Liver (tissue), 9 donors: Measurements from ENCODE around the gene ARNT2. TPM values are rescaled to one million over a fixed set of nuclear protein-coding genes. Genes with fewer than 3 reads are reported as not detected.

ENCODE experiments used
- DNase-seq: peaks from one replicate; pipeline ENCODE4 v3.0.0-alpha.2; 2017; ENCODE audit warnings: low spot score
- H3K27ac ChIP-seq, 2 donors: one replicate each; pipeline ENCODE4 v1.7.0; 2013; ENCODE audit warnings: inconsistent platforms in 2 of 2, low read length in 2 of 2, control low read depth in 1 of 2, low read depth in 1 of 2, mild to moderate bottlenecking in 1 of 2
- H3K27me3 ChIP-seq, 4 donors: one replicate each; pipeline versions ENCODE4 v1.6.1 to v1.7.0; 2013; ENCODE audit warnings: low read length in 3 of 4, inconsistent platforms in 1 of 4, mild to moderate bottlenecking in 1 of 4, moderate library complexity in 1 of 4; ENCODE audit not compliant: control insufficient read depth in 4 of 4, insufficient read depth in 4 of 4
- H3K36me3 ChIP-seq, 4 donors: one replicate each; pipeline versions ENCODE4 v1.6.1 to v1.7.0; 2013; ENCODE audit warnings: low read length in 3 of 4, mild to moderate bottlenecking in 3 of 4, low read depth in 1 of 4, moderate library complexity in 1 of 4; ENCODE audit not compliant: control insufficient read depth in 4 of 4, insufficient read depth in 3 of 4
- H3K4me1 ChIP-seq, 4 donors: one replicate each; pipeline versions ENCODE4 v1.6.1 to v1.7.0; 2013; ENCODE audit warnings: low read length in 3 of 4, mild to moderate bottlenecking in 3 of 4, moderate library complexity in 1 of 4; ENCODE audit not compliant: control insufficient read depth in 4 of 4, insufficient read depth in 4 of 4
- H3K4me3 ChIP-seq, 3 donors: one replicate each; pipeline versions ENCODE4 v1.6.1 to v1.7.0; 2013; ENCODE audit warnings: low read length in 3 of 3, control low read depth in 1 of 3, low read depth in 1 of 3, mild to moderate bottlenecking in 1 of 3
- H3K9ac ChIP-seq, 2 donors: one replicate each; pipeline ENCODE4 v1.7.0; 2013; ENCODE audit warnings: low read length in 2 of 2, mild to moderate bottlenecking in 2 of 2, moderate library complexity in 2 of 2, control low read depth in 1 of 2, low read depth in 1 of 2
- H3K9me3 ChIP-seq, 4 donors: one replicate each; pipeline versions ENCODE4 v1.6.1 to v1.7.0; 2013; ENCODE audit warnings: low read length in 3 of 4; ENCODE audit not compliant: control insufficient read depth in 4 of 4
- EGR1 ChIP-seq, 2 donors: IDR thresholded peaks; 2 replicates each; pipeline ENCODE4 v1.6.1; 2016 to 2018; ENCODE audit warnings: antibody characterized with exemption in 2 of 2, low read depth in 2 of 2
- FOXA1 ChIP-seq: IDR thresholded peaks from 2 replicates; pipeline ENCODE4 v1.6.1; 2016; ENCODE audit warnings: antibody characterized with exemption
- FOXA2 ChIP-seq: IDR thresholded peaks from 2 replicates; pipeline ENCODE4 v1.6.1; 2016; ENCODE audit warnings: antibody characterized with exemption
- GABPA ChIP-seq, 2 donors: IDR thresholded peaks in 1 of 2; conservative IDR thresholded peaks in 1 of 2; 2 replicates each; pipeline ENCODE4 v1.6.1; 2016; ENCODE audit warnings: antibody characterized with exemption in 2 of 2, mild to moderate bottlenecking in 1 of 2, moderate library complexity in 1 of 2
- JUND ChIP-seq, 2 donors: IDR thresholded peaks; 2 replicates each; pipeline ENCODE4 v1.6.1; 2016; ENCODE audit warnings: antibody characterized with exemption in 2 of 2
- NR2F2 ChIP-seq: IDR thresholded peaks from 2 replicates; pipeline ENCODE4 v1.6.1; 2016; ENCODE audit warnings: antibody characterized with exemption
- RAD21 ChIP-seq, 2 donors: IDR thresholded peaks; 2 replicates each; pipeline ENCODE4 v1.6.1; 2016; ENCODE audit warnings: antibody characterized with exemption in 2 of 2, mild to moderate bottlenecking in 2 of 2
- RXRA ChIP-seq, 2 donors: IDR thresholded peaks; 2 replicates each; pipeline ENCODE4 v1.6.1; 2017 to 2018; ENCODE audit warnings: antibody characterized with exemption in 2 of 2, mild to moderate bottlenecking in 1 of 2
- SP1 ChIP-seq: IDR thresholded peaks from 2 replicates; pipeline ENCODE4 v1.6.1; 2018; ENCODE audit warnings: antibody characterized with exemption, mild to moderate bottlenecking
- YY1 ChIP-seq: IDR thresholded peaks from 2 replicates; pipeline ENCODE4 v1.6.1; 2016; ENCODE audit warnings: antibody characterized with exemption, mild to moderate bottlenecking
- WGBS: extraction: QIAGEN DNeasy Blood & Tissue Kit; methylation state at CpG from one replicate; pipeline ENCODE4 v1.1.7; 2013; 5-methylcytosine and 5-hydroxymethylcytosine counted together
- polyA plus RNA-seq, 2 donors: library from polyadenylated mRNA; stranded (reverse) in 1 of 2; unstranded in 1 of 2; fragments of 200-250 nt in 1 of 2; fragments of >200 nt in 1 of 2; fragmentation: Nextera tagmentation in 1 of 2; extraction: Ambion mirVana in 1 of 2; gene quantifications; one replicate each; pipeline versions ENCODE4 v1.2.1 to v1.2.3, GENCODE V29; 2013 to 2015
- total RNA-seq, 2 donors: library from RNA; depleted of rRNA; stranded (reverse); fragments of >200 nt; gene quantifications; one replicate each; pipeline ENCODE4 v1.2.3, GENCODE V29; 2014
- TF ChIP-seq, protein P1 (sequence below): fragments of 150-350 bp; IDR thresholded peaks from 2 replicates; pipeline ENCODE4 v1.5.1; 2017; ENCODE audit warnings: improper control_type of control experiment, low read depth, low read length; ENCODE audit not compliant: missing input control
- donor health status: healthy.
- donor health status: healthy.
- donor health status: healthy.
- donor health status: healthy.
- donor health status: healthy.

ARNT2 gene
- total and polyA plus RNA-seq, 4 donors, result 0.17 to 0.92 (median 0.54) TPM

DNA sequence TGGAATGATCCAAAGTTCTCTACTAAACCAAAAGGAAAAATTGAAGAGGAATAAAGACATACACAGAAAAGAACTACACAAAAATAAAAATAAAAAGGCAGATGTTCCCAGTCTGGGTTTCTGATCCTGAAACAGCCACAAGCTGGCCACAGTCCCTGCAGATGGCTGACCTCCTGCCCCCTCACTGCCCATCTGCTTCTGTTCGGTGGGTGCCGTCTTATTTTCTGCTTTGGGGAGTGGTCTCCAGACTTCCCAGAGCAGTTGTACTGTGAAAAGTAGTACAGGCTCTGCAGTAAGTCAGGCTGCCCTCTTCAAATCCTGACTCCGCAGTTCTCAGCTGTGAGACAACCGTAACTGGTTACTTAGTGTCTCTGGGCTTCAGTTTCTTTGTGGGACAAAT lies 94.5 kb downstream of the ARNT2 start:
- Histone ChIP-seq H3K9ac (no peak overlapping the region), H3K4me3 (no peak overlapping the region), H3K9me3 (peaks cover 0 to 3% (median under 1%) of the 10 kb centered on the region in 4 donors), H3K27me3 (no peaks in the 10 kb centered on the region), H3K36me3 (no peaks in the 10 kb centered on the region), H3K27ac (no peak overlapping the region), H3K4me1 (no peaks in the 10 kb centered on the region)
- DNase-seq, result no peak
- 64% methylated on average over 4 of the region's 4 CpGs for WGBS
- TF ChIP-seq YY1, result no peak
- TF ChIP-seq, protein P1, sequence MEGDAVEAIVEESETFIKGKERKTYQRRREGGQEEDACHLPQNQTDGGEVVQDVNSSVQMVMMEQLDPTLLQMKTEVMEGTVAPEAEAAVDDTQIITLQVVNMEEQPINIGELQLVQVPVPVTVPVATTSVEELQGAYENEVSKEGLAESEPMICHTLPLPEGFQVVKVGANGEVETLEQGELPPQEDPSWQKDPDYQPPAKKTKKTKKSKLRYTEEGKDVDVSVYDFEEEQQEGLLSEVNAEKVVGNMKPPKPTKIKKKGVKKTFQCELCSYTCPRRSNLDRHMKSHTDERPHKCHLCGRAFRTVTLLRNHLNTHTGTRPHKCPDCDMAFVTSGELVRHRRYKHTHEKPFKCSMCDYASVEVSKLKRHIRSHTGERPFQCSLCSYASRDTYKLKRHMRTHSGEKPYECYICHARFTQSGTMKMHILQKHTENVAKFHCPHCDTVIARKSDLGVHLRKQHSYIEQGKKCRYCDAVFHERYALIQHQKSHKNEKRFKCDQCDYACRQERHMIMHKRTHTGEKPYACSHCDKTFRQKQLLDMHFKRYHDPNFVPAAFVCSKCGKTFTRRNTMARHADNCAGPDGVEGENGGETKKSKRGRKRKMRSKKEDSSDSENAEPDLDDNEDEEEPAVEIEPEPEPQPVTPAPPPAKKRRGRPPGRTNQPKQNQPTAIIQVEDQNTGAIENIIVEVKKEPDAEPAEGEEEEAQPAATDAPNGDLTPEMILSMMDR, result no peak
- no peak for TF ChIP-seq SP1
- TF ChIP-seq JUND (IDR thresholded peaks at IDR 0.05), result no peak

DNA sequence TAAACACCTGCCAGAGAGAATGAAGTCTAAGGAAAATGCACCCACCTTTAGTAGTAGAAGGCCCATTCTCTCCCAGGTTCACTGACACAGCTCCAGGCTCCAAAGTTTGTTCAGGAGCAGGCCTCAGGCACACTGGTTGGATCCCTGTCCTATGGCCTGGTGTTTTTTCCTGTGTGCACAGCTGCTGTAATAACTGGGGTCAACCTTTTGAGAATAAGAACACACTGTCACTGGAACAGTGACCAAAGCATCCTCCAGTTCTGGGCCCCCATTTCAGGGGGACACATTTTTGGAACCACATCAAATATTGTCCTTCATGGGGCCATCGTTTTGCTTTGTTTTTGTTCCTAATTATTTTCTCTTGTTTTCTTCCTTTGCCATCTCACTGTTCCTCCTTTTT lies 95.8 kb downstream of the ARNT2 start:
- H3K9me3 ChIP-seq, result peaks cover 0 to 3% (median under 1%) of the 10 kb centered on the region in 4 donors

DNA sequence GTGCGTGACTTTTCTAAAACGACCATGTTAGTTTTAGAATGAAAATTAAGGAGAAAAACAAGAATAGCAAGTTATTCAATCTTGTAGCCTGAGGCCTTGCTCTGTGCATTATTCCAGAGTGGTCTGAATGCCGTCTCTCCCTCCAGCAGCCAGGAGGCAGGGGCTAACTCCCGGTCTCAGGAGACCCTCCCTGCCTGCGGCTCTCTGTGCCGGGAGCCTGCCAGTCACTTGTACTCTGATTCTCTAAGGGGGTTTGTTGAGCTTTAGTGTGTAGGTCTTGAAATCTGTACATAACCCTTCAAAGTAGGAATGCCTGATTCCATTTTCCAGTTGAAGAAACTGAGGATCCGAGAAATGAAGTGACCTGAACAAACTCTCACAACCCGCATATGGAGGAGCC lies 97.3 kb downstream of the ARNT2 start:
- no peak overlapping the region for H3K9ac ChIP-seq
- DNase-seq, result no peak
- 89% methylated on average over 8 of the region's 8 CpGs for WGBS
- peaks cover 0 to 3% (median under 1%) of the 10 kb centered on the region in 4 donors for H3K9me3 ChIP-seq
- no peaks in the 10 kb centered on the region for H3K27me3 ChIP-seq
- no peak overlapping the region for H3K4me3 ChIP-seq
- TF ChIP-seq YY1, result no peak
- no peak for TF ChIP-seq FOXA2
- TF ChIP-seq EGR1 (IDR thresholded peaks at IDR 0.05; ENCODE audit: low read depth in 2 of 2), result no peak
- TF ChIP-seq FOXA1, result no peak
- no peak for TF ChIP-seq RXRA (IDR thresholded peaks at IDR 0.05)
- TF ChIP-seq GABPA (IDR thresholded peaks at IDR 0.05 in 1 of 2, conservative IDR thresholded peaks at IDR 0.05 in 1 of 2), result no peak
- no peaks in the 10 kb centered on the region for H3K36me3 ChIP-seq
- H3K27ac ChIP-seq, result no peak overlapping the region
- H3K4me1 ChIP-seq, result no peaks in the 10 kb centered on the region

More for the DNA sequence above, 95.8 kb downstream of the ARNT2 start:
- DNase-seq, result no peak
- Histone ChIP-seq H3K4me1 (no peaks in the 10 kb centered on the region), H3K4me3 (no peak overlapping the region), H3K9ac (no peak overlapping the region), H3K27ac (no peak overlapping the region), H3K27me3 (no peaks in the 10 kb centered on the region), H3K36me3 (no peaks in the 10 kb centered on the region)
- peak; percentile 43 for TF ChIP-seq NR2F2
- TF ChIP-seq EGR1 (IDR thresholded peaks at IDR 0.05; ENCODE audit: low read depth in 2 of 2), result no peak
- TF ChIP-seq SP1, result no peak
- TF ChIP-seq RAD21 (IDR thresholded peaks at IDR 0.05), result no peak
- 66% methylated on average over 1 of the region's 1 CpG for WGBS

DNA sequence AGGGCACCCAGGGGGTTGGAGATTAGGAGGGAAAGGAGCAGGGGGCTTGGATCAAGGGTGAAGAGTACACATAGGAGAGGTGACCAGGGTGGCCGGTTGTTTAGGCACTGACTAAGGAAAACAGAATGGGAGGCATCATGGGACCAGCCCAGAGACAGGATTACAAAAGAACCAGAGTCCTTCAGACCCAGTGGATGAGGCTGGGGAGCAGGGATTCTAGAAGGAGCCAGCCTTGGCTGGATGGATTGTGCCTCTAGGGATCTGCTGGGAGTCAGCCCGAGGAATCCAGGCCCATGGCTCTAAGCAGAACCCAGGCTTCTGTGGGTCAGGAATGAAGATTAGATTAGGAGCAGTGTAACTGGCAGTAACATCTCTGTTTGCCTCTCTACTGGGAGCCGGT lies 98.6 kb downstream of the ARNT2 start:
- no peaks in the 10 kb centered on the region for H3K4me1 ChIP-seq
- DNase-seq, result no peak
- TF ChIP-seq NR2F2, result no peak
- H3K36me3 ChIP-seq, result no peaks in the 10 kb centered on the region
- 65% methylated on average over 3 of the region's 3 CpGs for WGBS
- H3K9ac ChIP-seq, result no peak overlapping the region
- peaks cover 0 to 3% (median 0%) of the 10 kb centered on the region in 4 donors for H3K9me3 ChIP-seq
- H3K27me3 ChIP-seq, result no peaks in the 10 kb centered on the region
- H3K27ac ChIP-seq, result no peak overlapping the region
- H3K4me3 ChIP-seq, result no peak overlapping the region
